HG03565 (cell line): Measurements from ENCODE around the gene EXD3.
"Not testable (repeated sequence)": the region's sequence is repeated elsewhere in the genome, so short reads cannot be mapped to it uniquely, and the experiment has no call there.

ENCODE experiments used
- ATAC-seq: cut with Tn5 transposase; IDR thresholded peaks from one replicate; pipeline ENCODE4 v1.9.1; 2021; ENCODE audit warnings: mild to moderate bottlenecking, moderate library complexity; ENCODE audit not compliant: unreplicated experiment

The EXD3 gene, protein sequence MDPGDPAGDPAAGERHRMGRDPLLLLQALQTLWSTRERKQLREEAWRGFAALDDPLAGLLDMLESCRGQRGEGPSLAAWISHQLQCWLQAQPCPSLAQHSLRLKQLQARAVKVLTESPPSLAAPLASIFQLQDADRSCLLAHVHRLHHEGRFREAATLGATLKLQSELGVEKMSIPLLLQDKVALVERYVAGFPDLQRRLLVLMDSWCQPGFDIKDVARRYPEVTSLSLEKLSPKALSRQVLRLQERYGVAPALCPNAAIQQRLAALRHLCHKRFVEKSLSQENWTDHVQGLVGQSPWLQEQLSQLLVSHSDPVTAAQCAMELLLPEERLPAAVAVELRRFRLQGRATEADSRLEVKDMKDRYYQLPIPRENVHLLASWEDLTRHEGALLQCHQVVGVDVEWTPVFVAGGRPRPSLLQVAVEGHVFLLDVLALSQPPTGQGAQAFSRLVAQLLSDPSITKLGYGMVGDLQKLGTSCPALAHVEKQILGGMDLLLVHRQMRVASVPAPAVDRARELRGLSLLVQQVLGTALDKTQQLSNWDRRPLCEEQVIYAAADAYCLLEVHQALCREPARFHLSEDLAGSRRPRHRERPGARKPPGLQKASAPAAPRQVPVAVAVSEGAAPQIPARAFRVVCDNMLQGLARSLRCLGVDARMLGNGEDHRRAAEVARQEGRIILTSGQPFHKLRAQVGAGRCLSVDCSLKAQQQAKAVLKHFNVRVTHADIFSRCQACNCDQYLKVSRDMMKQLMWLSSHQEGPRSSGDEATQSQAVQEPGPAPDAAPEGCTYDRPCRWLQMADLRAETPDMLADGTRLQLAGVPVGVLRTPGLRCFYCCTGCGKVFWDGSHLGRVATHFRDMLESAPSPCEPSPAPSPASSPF

DNA sequence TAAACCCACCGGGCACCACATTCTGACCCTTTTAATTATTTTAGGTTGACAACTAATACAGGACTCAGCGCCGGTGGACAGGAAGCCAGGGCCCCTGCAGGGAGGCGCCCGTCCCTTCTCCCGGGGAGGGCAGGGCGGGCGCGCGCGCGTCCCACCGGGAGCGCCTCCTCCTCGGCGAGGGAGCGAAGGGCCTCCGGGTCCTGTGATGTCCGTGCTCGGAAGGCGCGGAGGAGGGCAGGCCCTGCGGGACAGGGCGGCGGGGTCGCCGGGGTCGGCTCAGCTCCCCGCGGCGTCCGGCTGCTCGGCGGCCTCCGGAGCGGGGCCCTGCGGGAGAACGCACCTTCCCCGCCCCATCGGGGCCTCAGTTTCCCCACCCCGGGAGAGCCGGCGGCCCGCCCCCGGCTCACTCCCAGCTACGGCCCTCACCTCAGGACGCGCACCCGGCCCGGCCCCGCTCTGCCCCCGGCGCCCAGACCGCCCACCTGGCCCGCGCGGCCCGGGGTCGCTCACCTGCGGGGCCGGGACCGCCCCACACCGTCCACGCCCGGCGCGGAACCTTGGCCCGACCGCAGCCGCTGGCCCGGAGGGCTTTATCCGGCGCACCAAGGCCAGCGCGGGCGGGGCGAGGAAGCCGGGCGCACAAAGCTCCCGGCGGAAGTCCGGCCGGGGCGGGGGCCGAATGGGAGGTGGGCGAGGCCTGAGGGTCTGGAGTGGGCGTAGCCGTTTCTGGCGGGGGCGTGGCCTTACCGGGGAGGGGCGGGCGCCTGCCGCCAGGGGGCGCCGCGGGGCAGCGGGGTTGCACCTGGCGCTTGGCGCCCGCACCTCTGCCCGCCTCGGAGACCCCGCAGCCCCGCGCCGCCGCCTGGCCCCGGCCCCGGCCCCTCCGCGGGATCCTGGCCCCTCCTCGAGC is at the start of gene EXD3, which contains the start of gene NOXA1:
TSS of gene EXD3 (minus strand) at position 559 of the 910 bp plus-strand sequence. CDS start 27,805 bp downstream, outside the sequence.
TSS of gene NOXA1 (plus strand) at position 790 of the 910 bp plus-strand sequence. CDS start 137 bp downstream, outside the sequence.
- ATAC-seq = peak; percentile 81

DNA sequence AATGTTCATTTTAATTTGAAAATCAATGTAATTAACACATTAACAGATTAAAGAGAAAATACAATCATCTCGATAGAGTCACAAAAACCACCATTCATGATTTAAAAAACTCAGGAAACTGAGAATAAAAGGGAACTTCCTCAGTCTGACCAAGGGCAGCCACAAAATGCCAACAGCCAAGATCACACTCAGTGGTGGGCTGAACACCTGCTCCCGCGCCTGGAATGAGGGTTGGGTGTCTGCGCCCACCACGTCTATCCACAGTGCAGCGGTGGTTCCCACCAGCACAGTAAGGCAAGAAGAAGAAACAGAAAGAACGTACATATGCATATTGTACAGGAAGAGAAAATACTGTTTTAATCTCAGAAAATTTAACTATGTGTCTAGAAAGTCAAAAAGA is 47.8 kb upstream of the EXD3 start:
- ATAC-seq = no peak

GRCh38 chr9:137467896-137468295 is 44.9 kb upstream of the EXD3 start:
- ATAC-seq = no peak

DNA sequence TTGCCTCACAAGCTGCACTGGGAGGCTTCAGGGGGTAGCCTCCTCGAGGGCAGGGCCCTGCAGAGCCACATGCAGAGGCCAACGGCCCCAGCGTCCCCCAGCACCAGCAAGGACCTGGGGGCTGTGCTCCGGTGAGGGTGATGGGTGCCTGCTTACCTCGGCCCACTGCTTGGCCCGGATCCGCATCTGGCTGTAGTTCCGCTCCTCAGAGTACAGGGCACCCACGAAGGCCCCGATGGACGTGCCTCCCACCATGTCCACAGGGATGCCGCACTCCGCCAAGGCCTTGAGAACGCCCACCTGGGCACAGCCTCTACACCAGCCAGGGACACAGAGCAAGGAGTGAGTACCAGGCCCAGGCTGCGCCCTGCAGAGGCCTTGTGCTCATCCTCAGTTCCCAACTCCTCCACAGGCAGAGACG is 44.2 kb upstream of the EXD3 start:
- ATAC-seq = no peak

DNA sequence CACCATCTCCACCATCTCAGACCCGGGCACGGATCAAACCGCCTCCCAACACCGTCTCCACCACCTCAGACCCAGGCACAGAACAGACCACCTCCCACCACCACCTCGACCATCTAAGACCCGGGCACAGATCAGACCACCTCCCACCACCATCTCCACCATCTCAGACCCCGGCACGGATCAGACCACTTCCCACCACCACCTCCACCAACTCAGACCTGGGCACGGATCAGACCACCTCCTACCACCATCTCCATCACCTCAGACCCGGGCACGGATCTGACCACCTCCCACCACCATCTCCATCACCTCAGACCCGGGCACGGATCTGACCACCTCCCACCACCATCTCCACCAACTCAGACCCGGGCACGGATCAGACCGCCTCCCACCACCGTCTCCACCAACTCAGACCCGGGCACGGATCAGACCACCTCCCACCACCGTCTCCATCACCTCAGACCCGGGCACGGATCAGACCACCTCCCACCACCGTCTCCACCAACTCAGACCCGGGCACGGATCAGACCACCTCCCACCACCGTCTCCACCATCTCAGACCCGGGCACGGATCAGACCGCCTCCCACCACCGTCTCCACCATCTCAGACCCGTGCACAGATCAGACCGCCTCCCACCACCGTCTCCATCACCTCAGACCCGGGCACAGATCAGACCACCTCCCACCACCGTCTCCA is 43.6 kb upstream of the EXD3 start:
- ATAC-seq = not testable (repeated sequence)

DNA sequence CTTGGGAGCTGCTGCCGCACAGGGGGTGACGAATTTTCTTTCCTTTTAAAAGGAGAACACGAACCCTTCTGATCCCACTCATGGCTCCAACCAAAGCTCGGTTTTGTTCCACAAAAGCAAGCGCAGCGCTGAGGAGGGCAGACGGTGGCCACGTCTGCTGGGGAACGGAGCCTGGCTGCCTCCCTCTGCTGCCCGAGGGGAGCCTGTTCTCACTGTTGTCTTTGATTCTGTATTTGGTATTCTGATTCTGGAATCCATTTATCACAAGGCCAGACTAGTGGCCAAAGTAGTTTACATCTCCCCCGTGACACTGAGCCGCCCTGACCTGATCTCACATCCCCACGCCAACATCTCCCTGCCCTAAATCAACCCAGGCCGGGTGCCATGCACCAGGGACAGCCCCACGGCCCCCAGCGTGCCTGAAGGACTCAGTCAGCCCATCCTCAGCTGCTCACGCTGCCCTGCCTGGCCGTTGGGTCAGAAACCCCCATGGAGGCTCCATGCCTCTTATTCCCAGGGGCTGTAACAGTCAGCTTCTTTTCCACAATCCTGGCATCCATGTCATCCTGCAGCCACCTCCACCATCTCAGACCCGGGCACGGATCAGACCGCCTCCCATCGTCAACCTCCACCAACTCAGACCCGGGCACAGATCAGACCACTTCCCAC is 42.9 kb upstream of the EXD3 start:
- no peak for ATAC-seq

GRCh38 chr9:137465000-137465719 is 42.2 kb upstream of the EXD3 start:
- no peak for ATAC-seq

- no peak for ATAC-seq
Measured at GRCh38 chr9:137464291-137464999, 41.5 kb upstream of the EXD3 start.

- no peak for ATAC-seq
Measured at GRCh38 chr9:137463931-137464290, 40.9 kb upstream of the EXD3 start.

GRCh38 chr9:137462986-137463930 is 40.3 kb upstream of the EXD3 start:
- no peak for ATAC-seq

- ATAC-seq = no peak
Measured at GRCh38 chr9:137462396-137462985, 39.5 kb upstream of the EXD3 start.

GRCh38 chr9:137461663-137462395 is 38.9 kb upstream of the EXD3 start:
- ATAC-seq = peak; percentile 50

DNA sequence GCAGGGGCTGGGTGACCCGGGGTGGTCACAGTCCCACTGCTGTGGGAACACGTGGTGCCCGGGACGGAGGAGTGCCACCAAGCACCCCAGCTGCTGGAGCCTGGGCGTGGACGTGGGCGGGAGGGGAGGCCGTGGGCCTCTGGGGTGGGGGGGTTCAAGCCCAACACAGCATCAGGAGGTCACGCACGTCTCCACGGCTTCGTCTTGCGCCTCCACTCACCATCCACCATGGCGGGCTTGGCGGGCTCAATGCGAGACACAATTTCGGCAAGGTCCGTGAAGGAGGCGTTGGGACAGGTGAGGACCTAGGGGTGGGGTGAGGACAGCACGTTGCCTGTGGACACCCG is 38.3 kb upstream of the EXD3 start:
- ATAC-seq = no peak

DNA sequence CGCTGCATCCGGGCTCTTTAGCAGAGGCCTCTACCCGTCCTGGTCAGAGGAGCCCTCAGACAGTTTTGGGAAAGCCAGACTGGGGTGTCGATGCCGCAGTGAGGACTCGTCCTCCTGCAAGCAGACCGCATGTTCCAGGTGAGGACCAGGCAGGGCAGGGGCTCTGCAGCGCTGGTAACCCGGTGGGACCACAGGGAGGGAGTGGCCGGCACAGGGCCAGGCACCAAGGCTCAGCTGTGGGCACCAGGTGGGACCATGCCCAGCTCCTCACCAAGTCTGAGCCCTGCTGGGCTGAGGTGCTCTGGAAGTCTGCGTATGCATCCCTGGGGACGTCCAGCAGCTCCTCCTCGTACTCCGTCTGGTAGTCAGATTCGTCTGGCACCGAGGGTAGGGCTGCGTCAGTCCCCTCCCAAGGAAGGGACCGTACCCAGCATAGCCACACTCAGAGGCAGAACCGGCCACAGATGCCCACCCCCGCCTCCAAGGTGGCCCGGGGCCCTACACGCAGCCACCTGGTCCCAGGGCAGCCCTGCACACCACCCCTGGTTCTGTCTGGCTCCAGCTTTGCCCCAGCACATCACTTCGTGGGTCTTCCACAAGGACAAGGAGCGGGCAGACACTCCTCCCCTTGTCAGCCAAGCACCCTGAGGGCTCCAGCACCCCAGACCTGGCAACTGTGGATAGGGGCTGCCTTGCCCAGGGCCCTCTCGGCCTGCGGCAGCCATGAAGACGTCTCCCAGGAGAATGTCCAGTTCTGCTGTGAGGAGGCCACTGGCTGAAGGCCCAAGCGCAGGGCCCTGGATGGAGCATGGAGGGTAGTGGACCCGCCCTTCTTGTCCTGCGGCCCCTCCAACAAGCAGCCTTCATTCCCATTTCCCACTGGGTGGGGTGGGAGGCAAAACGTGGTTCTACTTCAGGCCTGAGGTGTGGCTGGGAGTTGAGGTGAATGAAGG is 37.7 kb upstream of the EXD3 start:
- no peak for ATAC-seq
